ENCODE results near the gene WDSUB1.
A peak's percentile ranks its signal among the peaks of the same experiment; 100 is the strongest.

Gene WDSUB1

DNA sequence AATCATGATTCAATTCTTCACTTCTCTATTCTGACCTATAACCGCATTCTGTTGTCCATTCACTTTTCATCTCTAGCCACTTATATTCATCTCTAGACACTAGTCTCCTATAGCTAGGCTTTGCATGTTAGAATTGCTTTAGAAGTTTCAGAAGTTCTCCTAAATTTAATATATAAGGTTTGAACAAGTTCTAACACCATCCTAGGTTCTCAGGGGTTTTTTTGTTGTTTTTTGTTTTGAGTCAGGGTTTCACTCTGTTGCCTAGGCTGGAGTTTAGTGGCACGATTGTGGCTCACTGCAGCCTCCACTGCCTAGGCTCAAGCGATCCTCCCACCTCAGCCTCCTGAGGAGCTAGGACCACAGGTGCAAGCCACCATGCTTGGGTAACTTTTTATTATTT is 19.9 kb downstream of the WDSUB1 start:
- DNase-seq (ENCODE audit: low read depth in 2 of 2) = no peak

GRCh38 chr2:159265171-159265576 is 21.3 kb downstream of the WDSUB1 start:
- no peak for DNase-seq (ENCODE audit: low read depth in 2 of 2)

- no peak for DNase-seq (ENCODE audit: low read depth in 2 of 2)
Observed at GRCh38 chr2:159262904-159263303, 23.6 kb downstream of the WDSUB1 start.

- no peak for DNase-seq (ENCODE audit: low read depth in 2 of 2)
Observed at GRCh38 chr2:159262226-159262625, 24.3 kb downstream of the WDSUB1 start.

- no peak for DNase-seq (ENCODE audit: low read depth in 2 of 2)
Observed at GRCh38 chr2:159256159-159256558, 30.3 kb downstream of the WDSUB1 start.

GRCh38 chr2:159252905-159253304 is 33.6 kb downstream of the WDSUB1 start:
- no peak for DNase-seq (ENCODE audit: low read depth in 2 of 2)

DNA sequence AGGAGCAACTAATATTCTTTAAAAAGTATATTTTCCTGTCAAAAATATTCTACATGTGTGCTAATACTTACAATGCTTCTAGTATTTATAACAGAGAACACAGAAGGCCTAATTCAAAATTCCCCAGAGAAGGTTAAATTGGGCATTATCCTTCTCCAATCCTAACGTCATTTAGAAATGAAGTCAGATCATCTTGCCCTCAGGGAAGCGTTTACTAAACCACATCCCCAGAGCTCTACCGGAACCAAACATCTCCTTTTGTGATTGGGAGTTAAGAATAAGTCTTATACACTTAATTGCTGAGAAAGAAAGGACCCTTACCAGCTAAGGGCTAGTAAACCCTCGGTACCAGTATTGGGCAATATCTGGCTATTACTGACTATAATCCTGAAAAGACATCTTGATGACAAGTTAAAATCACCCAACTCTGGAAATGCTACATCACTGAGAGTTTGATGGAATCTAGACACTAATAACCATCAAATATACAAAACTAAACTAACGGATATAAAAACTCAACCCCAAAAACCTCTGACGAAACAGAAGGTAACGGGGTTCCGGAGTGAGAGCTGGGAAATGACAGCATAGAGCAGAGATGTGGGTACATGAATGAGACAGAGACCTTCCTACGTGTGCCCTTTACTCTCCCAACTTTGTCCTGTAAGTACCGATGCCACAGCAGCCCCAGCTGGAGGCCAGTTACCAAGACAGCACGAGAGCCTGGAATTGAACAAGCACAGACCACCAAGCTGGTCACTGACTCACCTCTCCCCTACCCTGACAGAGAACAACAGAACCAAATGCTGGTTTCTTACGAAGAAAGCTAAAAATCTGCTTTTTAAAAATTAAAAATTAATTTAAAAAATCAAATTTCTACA is 35.0 kb downstream of the WDSUB1 start:
- DNase-seq (ENCODE audit: low read depth in 2 of 2) = no peak

GRCh38 chr2:159249990-159250715 is 36.4 kb downstream of the WDSUB1 start:
- no peak for DNase-seq (ENCODE audit: low read depth in 2 of 2)

GRCh38 chr2:159246325-159246988 is 40.0 kb downstream of the WDSUB1 start:
- no peak for DNase-seq (ENCODE audit: low read depth in 2 of 2)

DNA sequence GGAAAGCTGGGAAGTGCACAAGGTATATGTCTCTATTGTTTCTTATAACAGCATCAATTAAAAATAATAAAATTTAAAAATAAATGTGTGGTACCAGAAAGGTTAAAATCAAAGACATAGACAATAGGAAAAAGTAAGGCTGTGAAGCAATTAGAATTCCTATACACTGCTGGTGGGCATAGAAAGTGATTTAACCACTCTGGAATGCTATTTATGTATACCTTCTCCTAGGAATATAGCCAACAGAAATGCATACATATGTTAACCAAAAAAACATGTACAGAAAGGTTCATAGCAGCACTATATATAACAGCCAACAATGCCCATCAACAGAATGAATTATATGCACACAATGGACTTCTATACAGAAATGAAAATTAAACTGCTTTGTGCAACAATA is 43.0 kb downstream of the WDSUB1 start:
- no peak for DNase-seq (ENCODE audit: low read depth in 2 of 2)

DNA sequence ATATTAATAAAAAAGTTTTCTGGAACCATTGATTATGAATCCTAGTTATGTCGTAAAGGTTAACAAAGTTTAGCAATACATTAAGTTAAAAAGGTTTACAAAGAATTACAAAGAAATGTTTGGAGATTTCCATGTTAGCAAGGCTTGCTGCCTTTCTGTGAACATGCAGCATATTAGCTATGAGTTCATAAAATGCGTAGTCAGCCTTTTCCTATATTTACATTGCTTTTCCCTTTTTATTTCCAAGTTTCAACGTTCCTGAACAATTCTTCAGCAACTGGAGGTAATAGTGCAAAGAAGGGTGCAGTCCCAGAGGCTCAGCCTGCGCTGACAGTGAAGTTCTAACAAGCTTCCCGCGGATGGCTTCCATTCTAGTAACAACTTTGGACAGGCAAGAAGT is 51.6 kb downstream of the WDSUB1 start:
- DNase-seq (ENCODE audit: low read depth in 2 of 2) = no peak

- DNase-seq (ENCODE audit: low read depth in 2 of 2) = no peak
Observed at GRCh38 chr2:159232456-159233170, 53.9 kb downstream of the WDSUB1 start.

DNA sequence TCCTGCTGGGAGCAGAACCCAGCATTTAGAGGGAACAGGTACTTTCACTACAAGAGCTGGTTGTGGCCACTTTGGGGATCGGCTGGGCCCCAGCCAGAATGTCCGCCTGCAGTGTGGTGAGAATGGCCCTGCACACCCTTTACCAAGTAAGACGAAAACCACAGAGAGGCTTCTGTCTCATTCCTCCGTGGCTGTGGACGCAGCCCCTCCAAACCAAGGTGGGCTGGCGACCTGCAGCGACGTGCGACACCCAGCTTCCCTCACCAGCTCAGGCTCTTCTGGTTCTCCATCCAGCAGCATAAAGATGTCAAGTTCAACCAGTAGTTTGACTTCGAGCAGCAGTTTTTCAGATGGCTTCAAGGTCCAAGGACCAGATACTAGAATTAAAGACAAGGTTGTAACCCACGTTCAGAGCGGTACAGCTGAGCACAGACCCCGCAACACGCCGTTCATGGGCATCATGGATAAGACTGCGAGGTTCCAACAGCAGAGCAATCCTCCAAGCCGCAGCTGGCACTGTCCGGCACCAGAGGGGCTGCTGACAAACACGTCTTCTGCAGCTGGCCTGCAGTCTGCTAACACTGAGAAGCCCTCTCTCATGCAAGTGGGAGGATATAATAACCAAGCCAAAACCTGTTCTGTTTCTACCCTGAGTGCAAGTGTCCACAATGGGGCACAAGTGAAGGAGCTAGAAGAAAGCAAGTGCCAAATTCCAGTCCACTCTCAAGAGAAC is 56.2 kb downstream of the WDSUB1 start:
- DNase-seq (ENCODE audit: low read depth in 2 of 2) = no peak

DNA sequence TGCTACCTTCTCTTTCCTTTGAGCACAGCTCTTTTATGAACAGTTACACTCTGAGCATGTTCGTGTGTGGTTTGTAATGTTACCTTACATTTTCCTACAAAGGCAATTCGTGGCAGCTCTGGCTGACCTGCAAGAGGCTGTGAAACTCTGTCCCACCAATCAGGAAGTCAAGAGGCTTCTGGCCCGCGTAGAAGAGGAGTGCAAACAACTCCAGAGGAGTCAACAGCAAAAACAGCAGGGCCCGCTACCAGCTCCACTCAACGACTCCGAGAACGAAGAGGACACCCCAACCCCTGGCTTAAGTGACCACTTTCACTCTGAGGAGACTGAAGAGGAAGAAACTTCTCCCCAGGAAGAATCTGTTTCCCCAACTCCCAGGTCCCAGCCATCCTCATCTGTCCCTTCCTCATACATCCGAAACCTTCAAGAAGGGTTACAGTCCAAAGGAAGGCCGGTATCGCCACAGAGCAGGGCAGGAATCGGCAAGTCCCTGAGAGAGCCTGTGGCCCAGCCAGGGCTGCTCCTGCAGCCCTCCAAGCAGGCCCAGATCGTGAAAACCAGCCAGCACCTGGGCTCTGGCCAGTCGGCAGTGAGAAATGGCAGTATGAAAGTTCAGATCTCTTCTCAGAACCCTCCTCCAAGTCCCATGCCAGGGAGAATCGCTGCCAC is 56.9 kb downstream of the WDSUB1 start:
- no peak for DNase-seq (ENCODE audit: low read depth in 2 of 2)

DNA sequence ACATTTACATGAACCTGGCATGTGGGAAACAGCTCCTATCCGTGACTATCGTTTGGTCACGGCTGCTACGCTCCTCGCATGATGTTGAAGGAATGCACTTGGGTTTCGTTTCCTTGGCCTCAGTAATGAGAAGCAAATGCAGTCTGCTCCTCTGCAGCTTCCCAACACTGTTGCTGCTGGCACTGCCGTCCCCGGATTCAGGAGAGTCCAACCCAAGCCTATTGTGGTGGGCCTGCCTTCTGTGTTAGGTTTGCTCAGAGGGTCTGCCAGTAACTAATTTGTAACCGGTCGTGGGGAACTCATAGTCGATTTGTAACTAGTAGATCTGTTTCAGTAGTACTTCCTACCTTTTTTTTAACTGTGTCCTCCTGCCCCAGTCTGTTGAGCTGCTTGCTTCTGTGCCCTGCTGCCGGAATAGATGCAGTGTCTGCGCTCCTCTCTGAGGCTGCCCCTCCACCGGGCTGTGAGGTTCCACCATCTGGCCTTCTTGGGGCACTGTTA is 58.4 kb downstream of the WDSUB1 start:
- no peak for DNase-seq (ENCODE audit: low read depth in 2 of 2)

- DNase-seq (ENCODE audit: low read depth in 2 of 2) = no peak
Observed at GRCh38 chr2:159227467-159227866, 59.0 kb downstream of the WDSUB1 start.

GRCh38 chr2:159226608-159227385 is 59.7 kb downstream of the WDSUB1 start:
- no peak for DNase-seq (ENCODE audit: low read depth in 2 of 2)

DNA sequence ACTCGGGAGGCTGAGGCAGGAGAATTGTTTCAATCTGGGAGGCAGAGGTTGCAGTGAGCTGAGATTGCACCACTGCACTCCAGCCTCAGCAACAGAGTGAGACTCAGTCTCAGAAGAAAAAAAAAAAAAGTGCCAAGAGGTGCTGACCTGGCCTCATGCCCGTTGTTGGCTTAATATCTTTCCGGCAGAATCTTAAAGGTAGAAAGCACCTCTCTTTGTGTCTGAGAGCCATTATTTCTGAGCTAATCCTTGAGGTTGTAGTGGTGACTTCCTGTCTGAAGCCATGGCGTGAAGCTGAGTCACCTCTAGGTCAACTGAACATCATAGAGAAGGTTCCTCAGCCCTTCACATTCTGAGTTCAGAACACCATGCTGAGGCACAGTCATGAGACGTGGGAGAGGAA is 60.4 kb downstream of the WDSUB1 start:
- peak in 1 of 2 donors; percentile 10 for DNase-seq (ENCODE audit: low read depth in 2 of 2)

All from activated CD8-positive, alpha-beta memory T cell treated with anti-CD3 and anti-CD28 coated beads for 4 hours (primary cell).